GM12878 (cell line): Measurements from ENCODE around the gene GLT1D1. TPM values are rescaled to one million over a fixed set of nuclear protein-coding genes. Genes with fewer than 3 reads are reported as not detected.

Experiments
- ATAC-seq: fragments of 200-7000 bp; cut with Tn5 transposase; 3 replicates; pipeline ENCODE4 v1.9.1; 2020; ENCODE audit warnings: mild to moderate bottlenecking, moderate library complexity
- BruUV-seq: library from RNA; stranded (reverse); fragments of 400-500 nt; replicated peaks from 2 replicates; lab custom pipeline; 2021; lab: Mats Ljungman, UMichigan
- CTCF ChIA-PET: fragments of 300-600 bp; sonication (Branson Sonifier 250); formaldehyde crosslinking; extraction: SDS; loops from one replicate; lab custom pipeline; 2021; ENCODE audit warnings: inconsistent platforms; lab: Yijun Ruan, JAX
- POLR2A ChIA-PET: fragments of 350-600 bp; formaldehyde crosslinking; extraction: SDS; loops from one replicate; lab custom pipeline; 2021; ENCODE audit warnings: inconsistent platforms; lab: Charles Lee
- RAD21 ChIA-PET: fragments of 300-600 bp; sonication (Branson Sonifier 250); formaldehyde crosslinking; loops from one replicate; lab custom pipeline; 2023; ENCODE audit warnings: antibody characterized with exemption; ENCODE audit not compliant: unreplicated experiment; lab: Charles Lee
- SMC1A ChIA-PET: fragments of 300-600 bp; sonication (Branson Sonifier 250); formaldehyde crosslinking; loops from one replicate; lab custom pipeline; 2023; ENCODE audit not compliant: unreplicated experiment, uncharacterized antibody; lab: Charles Lee
- DNase-seq: peaks from one replicate; pipeline ENCODE4 v3.0.0-alpha.2; 2011; ENCODE audit warnings: low read depth, low spot score
- FAIRE-seq: peaks from 3 replicates; lab custom pipeline; 2011; peaks lifted over from hg19 to GRCh38; lab: Jason Lieb, UNC
- H2AFZ ChIP-seq: 2 replicates; pipeline ENCODE4 v1.6.0; 2011; ENCODE audit warnings: low read depth, low read length, control low read depth; ENCODE audit not compliant: control insufficient read depth
- H3K27ac ChIP-seq: 2 replicates; pipeline ENCODE4 v1.5.1; 2011; ENCODE audit warnings: control low read depth; ENCODE audit not compliant: control insufficient read depth, insufficient read depth
- H3K27me3 ChIP-seq, 2 experiments: replicated peaks in 1 of 2; 2 replicates each; pipeline versions ENCODE4 v1.6.0 to v1.6.1; 2011; ENCODE audit warnings: low read length in 1 of 2; ENCODE audit not compliant: control insufficient read depth in 2 of 2, insufficient read depth in 2 of 2
- H3K36me3 ChIP-seq, 2 experiments: 2 replicates each; pipeline ENCODE4 v1.5.1; 2011; ENCODE audit warnings: low read length in 1 of 2; ENCODE audit not compliant: control insufficient read depth in 2 of 2, insufficient read depth in 2 of 2
- H3K4me1 ChIP-seq: 2 replicates; pipeline ENCODE4 v1.6.1; 2011; ENCODE audit warnings: mild to moderate bottlenecking, low read length, moderate library complexity, mixed read lengths; ENCODE audit not compliant: control insufficient read depth, insufficient read depth
- H3K4me2 ChIP-seq: 2 replicates; pipeline ENCODE4 v1.6.0; 2011; ENCODE audit warnings: control low read depth; ENCODE audit not compliant: control insufficient read depth, insufficient read depth
- H3K4me3 ChIP-seq: fragments of 200-600 bp; sonication (generic); 2 replicates; pipeline ENCODE4 v1.5.1; 2016
- H3K79me2 ChIP-seq: 2 replicates; pipeline ENCODE4 v1.6.0; 2011; ENCODE audit warnings: low read length; ENCODE audit not compliant: control insufficient read depth, insufficient read depth
- H3K9ac ChIP-seq: 2 replicates; pipeline ENCODE4 v1.8.0; 2011; ENCODE audit warnings: low read length, control low read depth, mixed read lengths; ENCODE audit not compliant: control insufficient read depth, insufficient read depth
- H3K9me3 ChIP-seq: replicated peaks from 3 replicates; pipeline ENCODE4 v1.5.1; 2011; ENCODE audit warnings: mild to moderate bottlenecking, low read length; ENCODE audit not compliant: control insufficient read depth, insufficient read depth
- H4K20me1 ChIP-seq: 2 replicates; pipeline ENCODE4 v1.6.0; 2011; ENCODE audit not compliant: control insufficient read depth, insufficient read depth
- CEBPZ ChIP-seq: fragments of 150-350 bp; IDR thresholded peaks from 2 replicates; pipeline ENCODE4 v1.6.1; 2016; ENCODE audit warnings: low read depth, low read length
- ESRRA ChIP-seq: IDR thresholded peaks from 2 replicates; pipeline ENCODE4 v1.6.1; 2012; ENCODE audit warnings: mild to moderate bottlenecking, low read length, improper control_type of control experiment
- GATAD2B ChIP-seq: fragments of 450-650 bp; conservative IDR thresholded peaks from 2 replicates; pipeline ENCODE4 v1.6.1; 2017; ENCODE audit warnings: low read depth, mild to moderate bottlenecking, moderate library complexity
- KLF5 ChIP-seq: fragments of 450-650 bp; IDR thresholded peaks from 2 replicates; pipeline ENCODE4 v1.6.1; 2014; ENCODE audit warnings: mild to moderate bottlenecking; ENCODE audit not compliant: partially characterized antibody
- MEF2B ChIP-seq: fragments of 450-650 bp; IDR thresholded peaks from 2 replicates; pipeline ENCODE4 v1.6.1; 2018; ENCODE audit warnings: mild to moderate bottlenecking, moderate library complexity; ENCODE audit not compliant: partially characterized antibody, poor library complexity, severe bottlenecking
- MLLT1 ChIP-seq: fragments of 450-650 bp; IDR thresholded peaks from 2 replicates; pipeline ENCODE4 v1.6.1; 2016; ENCODE audit warnings: mild to moderate bottlenecking
- NFXL1 ChIP-seq: fragments of 450-650 bp; IDR thresholded peaks from 2 replicates; pipeline ENCODE4 v1.6.1; 2017; ENCODE audit warnings: antibody characterized with exemption, mild to moderate bottlenecking, borderline replicate concordance
- NFYB ChIP-seq: IDR thresholded peaks from 2 replicates; pipeline ENCODE4 v1.6.1; 2011; ENCODE audit warnings: low read depth, mild to moderate bottlenecking, low read length, improper control_type of control experiment, moderate library complexity; ENCODE audit not compliant: insufficient read depth
- PML ChIP-seq: IDR thresholded peaks from 2 replicates; pipeline ENCODE4 v1.6.1; 2012; ENCODE audit warnings: low read length, inconsistent platforms
- SUPT20H ChIP-seq: IDR thresholded peaks from 2 replicates; pipeline ENCODE4 v1.6.1; 2011; ENCODE audit warnings: low read depth, mild to moderate bottlenecking, low read length, moderate library complexity, borderline replicate concordance; ENCODE audit not compliant: control insufficient read depth
- WRNIP1 ChIP-seq: IDR thresholded peaks from 2 replicates; pipeline ENCODE4 v1.6.1; 2011; ENCODE audit warnings: low read depth, low read length, improper control_type of control experiment, borderline replicate concordance
- ZBTB11 ChIP-seq: fragments of 450-650 bp; formaldehyde crosslinking; IDR thresholded peaks from 2 replicates; pipeline ENCODE4 v1.5.0; 2022; ENCODE audit warnings: mild to moderate bottlenecking, missing genetic modification characterization
- ZNF207 ChIP-seq: fragments of 450-650 bp; IDR thresholded peaks from 2 replicates; pipeline ENCODE4 v1.6.1; 2014; ENCODE audit warnings: antibody characterized with exemption, mild to moderate bottlenecking, borderline replicate concordance
- ZNF274 ChIP-seq: IDR thresholded peaks from one replicate; pipeline ENCODE4 v1.8.0; 2011; ENCODE audit not compliant: insufficient read length, insufficient read depth
- WGBS: methylation state at CpG from one replicate; pipeline ENCODE4 v1.1.6; 2016; ENCODE audit warnings: low lambda C conversion rate; ENCODE audit not compliant: insufficient replicate concordance, insufficient coverage; ENCODE audit errors: missing lambda C conversion rate; 5-methylcytosine and 5-hydroxymethylcytosine counted together
- in situ Hi-C: fragments of 300-500 bp; cut with MboI; formaldehyde crosslinking; loops from 9 replicates; pipeline ENCODE4 v1.14.3; 2018; ENCODE audit warnings: mixed read lengths
- intact Hi-C: fragments of 100-400 bp; cut with micrococcal nuclease; formaldehyde crosslinking; loops from one replicate; pipeline ENCODE4 v1.14.2; 2022; ENCODE audit not compliant: unreplicated experiment
- polyA plus RNA-seq, 11 experiments: library from polyadenylated mRNA; depleted of rRNA in 4 of 11; unstranded in 6 of 11; stranded (reverse) in 5 of 11; fragments of >200 nt; fragmentation: Nextera tagmentation in 4 of 11; fragmentation: Illumina TruSeq in 1 of 11; extraction: Ambion mirVana in 4 of 11; extraction: Trizol in 1 of 11; gene quantifications; 1 replicate in 1 of 11; 2 replicates in 10 of 11; pipeline versions ENCODE4 v1.2.1 to v1.2.3, GENCODE V29; 2011 to 2016; ENCODE audit warnings: inconsistent platforms in 2 of 11, missing spikeins in 2 of 11, low read depth in 1 of 11
- total RNA-seq, 4 experiments: library from RNA; depleted of rRNA in 3 of 4; stranded (reverse); fragments of >200 nt in 3 of 4; fragmentation: Illumina TruSeq in 1 of 4; extraction: Trizol in 1 of 4; gene quantifications; 2 replicates each; pipeline versions ENCODE4 v1.2.1 to v1.2.3, GENCODE V29; 2013 to 2021

Gene GLT1D1
- total and polyA plus RNA-seq, 10 of the 15 experiments (the other 5 are each of a cell fraction or from before 2014, with no cell fraction given), result 0.42 to 62.8 (median 3.0) TPM

- RAD21 ChIA-PET, result interaction anchor here (1.1 to 4.6 kb wide), 15 partner anchors 9 to 150 kb away, joined by 3 to 127 read pairs (median 8); no protein-coding TSS in a partner anchor
- intact Hi-C loops (loop anchor here (2.0 kb wide), 1 partner anchor 38 kb away; no protein-coding TSS in a partner anchor), in situ Hi-C loops (no loop called here)
- SMC1A ChIA-PET, result interaction anchor here (0.6 to 4.5 kb wide), 13 partner anchors 9 to 1573 kb away, joined by 3 to 112 read pairs (median 8); no protein-coding TSS in a partner anchor
- Histone ChIP-seq H3K4me1 (peaks cover 39% of the 10 kb centered on the region), H3K4me2 (peak overlapping the region; percentile 99), H4K20me1 (no peaks in the 10 kb centered on the region), H3K36me3 (peaks cover 2 to 10% of the 10 kb centered on the region in 2 experiments; a peak in 3 of 4 replicates), H3K9ac (peak overlapping the region; percentile 88), H3K79me2 (peaks cover 88% of the 10 kb centered on the region), H3K4me3 (peak overlapping the region; percentile 98), H3K27ac (peak overlapping the region; percentile 94), H3K27me3 (no peaks in the 10 kb centered on the region), H2AFZ (no peak overlapping the region), H3K9me3 (no peaks in the 10 kb centered on the region)
- DNase-seq (no peak), FAIRE-seq (peak; percentile 64), ATAC-seq (peak; percentile 65)
- CTCF ChIA-PET, result interaction anchor here (1.2 to 6.0 kb wide), 5 partner anchors 9 to 38 kb away, joined by 4 to 51 read pairs (median 31); no protein-coding TSS in a partner anchor
- under 1% methylated on average over 7 of the region's 7 CpGs for WGBS
- POLR2A ChIA-PET, result interaction anchor here (0.6 to 4.6 kb wide), 17 partner anchors 9 to 148 kb away, joined by 3 to 144 read pairs (median 6); no protein-coding TSS in a partner anchor
- TSS peak; percentile 44 for BruUV-seq
- TF ChIP-seq NFXL1 (no peak), WRNIP1 (no peak), ESRRA (0 out of 2 replicates have a peak, but pooled peaks have one; percentile 11), MLLT1 (peak; percentile 97), ZBTB11 (CRISPR knock-in tag) (no peak), CEBPZ (no peak), ZNF207 (no peak), NFYB (peak; percentile 37; the same call in 1 of the 2 replicates), KLF5 (no peak), SUPT20H (no peak), MEF2B (peak; percentile 30), PML (peak; percentile 72), GATAD2B (no peak), ZNF274 (no peak)
Observed at GRCh38 chr12:128820723-128821432, 32.4 kb upstream of the GLT1D1 start.
